Mesendoderm (in vitro differentiated cells): ENCODE results near the gene CT47C1.

Experiments used
- DNase-seq: peaks from one replicate; pipeline ENCODE4 v3.0.0; 2013
- H2AK5ac ChIP-seq: 2 replicates; pipeline ENCODE4 v1.6.1; 2013; ENCODE audit warnings: low read length, inconsistent platforms
- H2BK120ac ChIP-seq: 2 replicates; pipeline ENCODE4 v1.6.1; 2013; ENCODE audit warnings: low read depth, mild to moderate bottlenecking, low read length, moderate library complexity, mixed read lengths
- H2BK15ac ChIP-seq: replicated peaks from 2 replicates; pipeline ENCODE4 v1.6.1; 2013; ENCODE audit warnings: low read depth, mild to moderate bottlenecking, moderate library complexity
- H2BK5ac ChIP-seq: 2 replicates; pipeline ENCODE4 v1.6.1; 2013; ENCODE audit warnings: low read length, inconsistent platforms
- H3K18ac ChIP-seq: 2 replicates; pipeline ENCODE4 v1.6.1; 2013; ENCODE audit warnings: mild to moderate bottlenecking, low read length, mixed read lengths
- H3K23ac ChIP-seq: one replicate; pipeline ENCODE4 v1.6.1; 2013; ENCODE audit warnings: low read length
- H3K27ac ChIP-seq: 2 replicates; pipeline ENCODE4 v1.5.1; 2013; ENCODE audit warnings: low read depth, mild to moderate bottlenecking, inconsistent platforms, low read length, moderate library complexity
- H3K27me3 ChIP-seq: 2 replicates; pipeline ENCODE4 v1.6.1; 2013; ENCODE audit warnings: low read length, control low read depth, mild to moderate bottlenecking, inconsistent platforms; ENCODE audit not compliant: insufficient read depth, poor library complexity
- H3K36me3 ChIP-seq: 2 replicates; pipeline ENCODE4 v1.6.1; 2013; ENCODE audit warnings: low read length, inconsistent platforms; ENCODE audit not compliant: control insufficient read depth, insufficient read depth
- H3K4ac ChIP-seq: one replicate; pipeline ENCODE4 v1.6.1; 2013; ENCODE audit warnings: low read depth, mild to moderate bottlenecking, low read length, moderate library complexity
- H3K4me1 ChIP-seq: 2 replicates; pipeline ENCODE4 v1.6.1; 2013; ENCODE audit warnings: low read depth, low read length, inconsistent platforms; ENCODE audit not compliant: control insufficient read depth
- H3K4me2 ChIP-seq: 2 replicates; pipeline ENCODE4 v1.6.1; 2013; ENCODE audit warnings: low read length
- H3K4me3 ChIP-seq: 2 replicates; pipeline ENCODE4 v1.5.1; 2013; ENCODE audit warnings: mild to moderate bottlenecking, low read length
- H3K56ac ChIP-seq: one replicate; pipeline ENCODE4 v1.6.1; 2013; ENCODE audit warnings: low read length
- H3K79me1 ChIP-seq: 2 replicates; pipeline ENCODE4 v1.6.1; 2013; ENCODE audit warnings: low read length, inconsistent platforms
- H3K79me2 ChIP-seq: 2 replicates; pipeline ENCODE4 v1.6.1; 2013; ENCODE audit warnings: mild to moderate bottlenecking, low read length; ENCODE audit not compliant: control insufficient read depth, insufficient read depth
- H3K9ac ChIP-seq: 2 replicates; pipeline ENCODE4 v1.6.1; 2013; ENCODE audit warnings: low read length, inconsistent platforms
- H4K5ac ChIP-seq: one replicate; pipeline ENCODE4 v1.6.1; 2013; ENCODE audit warnings: low read length
- H4K8ac ChIP-seq: one replicate; pipeline ENCODE4 v1.6.1; 2013; ENCODE audit warnings: low read depth, mild to moderate bottlenecking, control low read depth, low read length, moderate library complexity
- WGBS: extraction: QIAGEN DNeasy Blood & Tissue Kit; methylation state at CpG from one replicate; pipeline ENCODE4 v1.1.7; 2013; ENCODE audit warnings: low lambda C conversion rate, missing lambda C conversion rate; ENCODE audit not compliant: insufficient coverage; ENCODE audit errors: extremely low coverage; 5-methylcytosine and 5-hydroxymethylcytosine counted together

Gene CT47C1

DNA sequence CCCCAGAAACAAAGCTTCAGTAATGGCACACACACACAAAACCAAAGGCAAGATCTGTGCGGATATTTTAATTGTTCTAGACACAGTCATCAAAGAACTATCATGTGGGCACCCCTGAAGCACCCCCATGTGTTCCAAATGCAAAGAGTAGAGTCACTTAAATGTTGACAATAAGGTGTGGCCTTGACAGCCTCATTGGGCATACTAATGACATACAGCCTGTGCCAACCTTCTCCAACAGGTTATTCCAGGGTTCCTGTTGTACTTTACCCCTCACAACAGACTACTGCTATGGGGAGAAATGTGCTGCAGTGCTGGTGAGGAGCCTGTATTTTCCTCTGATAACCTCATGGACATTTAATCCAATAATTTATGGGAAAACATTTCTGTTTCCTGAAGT, 29.8 kb upstream of the CT47C1 start:
- Histone ChIP-seq H4K8ac (no peak overlapping the region), H3K4me2 (no peak overlapping the region), H3K56ac (no peak overlapping the region), H2BK120ac (no peak overlapping the region), H3K4me1 (no peaks in the 10 kb centered on the region), H3K18ac (no peak overlapping the region), H2AK5ac (no peak overlapping the region), H2BK5ac (no peak overlapping the region), H3K27ac (no peak overlapping the region), H3K4me3 (no peak overlapping the region), H3K23ac (no peak overlapping the region), H3K79me1 (no peaks in the 10 kb centered on the region), H3K79me2 (no peaks in the 10 kb centered on the region), H3K27me3 (no peaks in the 10 kb centered on the region), H3K36me3 (no peaks in the 10 kb centered on the region), H2BK15ac (no peak overlapping the region), H3K4ac (no peak overlapping the region), H4K5ac (no peak overlapping the region), H3K9ac (no peak overlapping the region)
- no peak for DNase-seq
- WGBS, result no CpG with 5 or more reads among the region's 1 CpG

- Histone ChIP-seq H3K27ac (no peak overlapping the region), H2BK5ac (no peak overlapping the region)
- no CpG with 5 or more reads among the region's 2 CpGs for WGBS
Measured at GRCh38 chrX:119045884-119046283, 26.9 kb upstream of the CT47C1 start.

DNA sequence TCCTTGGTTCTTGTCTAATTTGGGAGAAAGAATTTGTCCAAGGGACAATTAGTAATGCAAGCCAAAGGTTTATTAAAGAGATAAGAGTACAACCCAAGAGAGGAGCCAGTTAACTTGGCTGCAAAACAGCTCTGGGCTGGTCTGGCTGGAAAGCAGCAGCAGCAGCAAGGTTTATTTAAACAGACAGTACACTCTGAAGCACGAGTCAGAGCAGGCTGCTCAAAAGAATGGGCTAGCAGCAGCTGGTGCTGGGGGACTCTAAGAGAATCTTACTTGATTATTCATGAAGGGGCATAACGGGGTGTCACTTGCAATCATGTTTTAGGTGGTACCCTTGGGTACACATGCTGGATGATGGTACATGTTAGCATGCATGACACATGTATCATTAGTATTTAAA, 17.1 kb upstream of the CT47C1 start:
- Histone ChIP-seq H2BK5ac (no peak overlapping the region), H2BK15ac (no peak overlapping the region), H4K8ac (no peak overlapping the region), H3K27ac (no peak overlapping the region), H3K9ac (no peak overlapping the region), H3K23ac (no peak overlapping the region), H3K79me1 (no peaks in the 10 kb centered on the region), H2BK120ac (no peak overlapping the region), H3K36me3 (no peaks in the 10 kb centered on the region), H3K79me2 (no peaks in the 10 kb centered on the region), H3K18ac (no peak overlapping the region), H4K5ac (no peak overlapping the region), H3K4me2 (no peak overlapping the region), H3K56ac (no peak overlapping the region), H3K4me1 (no peaks in the 10 kb centered on the region), H3K4me3 (no peak overlapping the region), H3K4ac (no peak overlapping the region), H2AK5ac (no peak overlapping the region), H3K27me3 (no peaks in the 10 kb centered on the region)
- no CpG with 5 or more reads among the region's 2 CpGs for WGBS
- no peak for DNase-seq

More at GRCh38 chrX:119045884-119046283, 26.9 kb upstream of the CT47C1 start:
- no peak overlapping the region for H3K9ac ChIP-seq
- no peaks in the 10 kb centered on the region for H3K27me3 ChIP-seq
- no peak for DNase-seq
- no peak overlapping the region for H2BK120ac ChIP-seq
- no peak overlapping the region for H3K18ac ChIP-seq
- H3K4me3 ChIP-seq, result no peak overlapping the region
- H3K23ac ChIP-seq, result no peak overlapping the region
- H3K79me1 ChIP-seq, result no peaks in the 10 kb centered on the region
- H2AK5ac ChIP-seq, result no peak overlapping the region
- no peaks in the 10 kb centered on the region for H3K4me1 ChIP-seq
- no peak overlapping the region for H4K5ac ChIP-seq
- no peak overlapping the region for H3K4me2 ChIP-seq
- H3K56ac ChIP-seq, result no peak overlapping the region
- no peak overlapping the region for H3K4ac ChIP-seq
- H4K8ac ChIP-seq, result no peak overlapping the region
- no peak overlapping the region for H2BK15ac ChIP-seq
- H3K36me3 ChIP-seq, result no peaks in the 10 kb centered on the region
- no peaks in the 10 kb centered on the region for H3K79me2 ChIP-seq

GRCh38 chrX:119062750-119063374, 9.9 kb upstream of the CT47C1 start:
- Histone ChIP-seq H3K56ac (no peak overlapping the region), H3K27ac (no peak overlapping the region), H2BK120ac (no peak overlapping the region), H3K79me1 (no peaks in the 10 kb centered on the region), H2BK5ac (no peak overlapping the region), H3K18ac (no peak overlapping the region), H3K4me3 (no peak overlapping the region), H3K27me3 (no peaks in the 10 kb centered on the region), H2BK15ac (no peak overlapping the region), H3K4me2 (no peak overlapping the region), H3K4me1 (no peaks in the 10 kb centered on the region), H3K23ac (no peak overlapping the region), H3K79me2 (no peaks in the 10 kb centered on the region), H3K9ac (no peak overlapping the region), H3K4ac (no peak overlapping the region), H4K5ac (no peak overlapping the region), H4K8ac (no peak overlapping the region), H3K36me3 (no peaks in the 10 kb centered on the region), H2AK5ac (no peak overlapping the region)
- no CpG with 5 or more reads among the region's 6 CpGs for WGBS
- peak; percentile 74 for DNase-seq

DNA sequence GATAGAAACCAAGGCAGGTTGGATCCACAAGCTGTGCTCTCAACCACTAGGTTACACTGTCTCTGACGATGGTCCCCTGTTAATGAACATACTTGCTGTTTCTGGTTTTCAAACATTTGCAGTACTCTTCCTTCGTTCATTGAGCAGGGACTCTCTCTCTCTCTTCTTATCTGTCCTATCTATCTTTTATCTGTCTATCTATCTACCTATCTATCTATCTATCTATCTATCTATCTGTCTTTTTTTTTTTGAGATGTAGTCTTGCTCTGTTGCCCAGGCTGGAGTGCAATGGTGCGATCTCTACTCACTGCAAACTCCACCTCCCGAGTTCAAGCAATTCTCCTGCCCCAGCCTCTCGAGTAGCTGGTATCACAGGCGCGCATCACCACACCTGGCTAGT, 9.4 kb upstream of the CT47C1 start:
- no peaks in the 10 kb centered on the region for H3K27me3 ChIP-seq
- H3K23ac ChIP-seq, result no peak overlapping the region
- H2AK5ac ChIP-seq, result no peak overlapping the region
- H3K4ac ChIP-seq, result no peak overlapping the region
- no peak overlapping the region for H3K9ac ChIP-seq
- H3K56ac ChIP-seq, result no peak overlapping the region
- no peak overlapping the region for H4K8ac ChIP-seq
- H2BK5ac ChIP-seq, result no peak overlapping the region
- no peak overlapping the region for H4K5ac ChIP-seq
- H3K79me2 ChIP-seq, result no peaks in the 10 kb centered on the region
- H3K4me3 ChIP-seq, result no peak overlapping the region
- H3K4me2 ChIP-seq, result no peak overlapping the region
- no peak overlapping the region for H2BK15ac ChIP-seq
- no peaks in the 10 kb centered on the region for H3K79me1 ChIP-seq
- H3K36me3 ChIP-seq, result no peaks in the 10 kb centered on the region
- no peak overlapping the region for H2BK120ac ChIP-seq
- no peak for DNase-seq
- no peak overlapping the region for H3K27ac ChIP-seq
- no peaks in the 10 kb centered on the region for H3K4me1 ChIP-seq
- WGBS, result no CpG with 5 or more reads among the region's 7 CpGs
- H3K18ac ChIP-seq, result no peak overlapping the region
